ENCODE data around the gene GOPC.

DNA sequence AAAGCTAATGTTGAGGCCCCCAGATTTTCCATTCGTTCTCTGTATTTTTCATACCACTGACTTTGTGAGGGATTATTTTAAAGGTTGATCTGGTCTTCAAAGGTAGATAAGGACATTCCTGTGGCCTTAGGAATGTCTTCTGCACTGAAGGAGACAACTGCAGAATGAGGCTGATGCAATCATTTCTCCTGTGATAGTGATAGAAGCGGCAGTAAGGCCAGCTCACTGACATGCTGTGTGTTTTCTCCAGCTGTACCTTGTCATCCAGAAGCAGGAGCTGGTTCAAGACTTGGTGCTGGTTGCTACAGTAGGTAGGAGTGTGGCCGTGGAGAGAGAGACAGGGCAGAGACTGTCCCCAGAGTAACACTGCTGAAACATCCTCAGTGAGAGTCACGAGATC lies 66.0 kb downstream of the GOPC start:
- TF ChIP-seq, protein P1, sequence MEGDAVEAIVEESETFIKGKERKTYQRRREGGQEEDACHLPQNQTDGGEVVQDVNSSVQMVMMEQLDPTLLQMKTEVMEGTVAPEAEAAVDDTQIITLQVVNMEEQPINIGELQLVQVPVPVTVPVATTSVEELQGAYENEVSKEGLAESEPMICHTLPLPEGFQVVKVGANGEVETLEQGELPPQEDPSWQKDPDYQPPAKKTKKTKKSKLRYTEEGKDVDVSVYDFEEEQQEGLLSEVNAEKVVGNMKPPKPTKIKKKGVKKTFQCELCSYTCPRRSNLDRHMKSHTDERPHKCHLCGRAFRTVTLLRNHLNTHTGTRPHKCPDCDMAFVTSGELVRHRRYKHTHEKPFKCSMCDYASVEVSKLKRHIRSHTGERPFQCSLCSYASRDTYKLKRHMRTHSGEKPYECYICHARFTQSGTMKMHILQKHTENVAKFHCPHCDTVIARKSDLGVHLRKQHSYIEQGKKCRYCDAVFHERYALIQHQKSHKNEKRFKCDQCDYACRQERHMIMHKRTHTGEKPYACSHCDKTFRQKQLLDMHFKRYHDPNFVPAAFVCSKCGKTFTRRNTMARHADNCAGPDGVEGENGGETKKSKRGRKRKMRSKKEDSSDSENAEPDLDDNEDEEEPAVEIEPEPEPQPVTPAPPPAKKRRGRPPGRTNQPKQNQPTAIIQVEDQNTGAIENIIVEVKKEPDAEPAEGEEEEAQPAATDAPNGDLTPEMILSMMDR (conservative IDR thresholded peaks at IDR 0.05; ENCODE audit: low read depth, low read length): no peak
- no peak for TF ChIP-seq EZH2 (IDR thresholded peaks at IDR 0.05; ENCODE audit: borderline replicate concordance, low read depth, low read length, poor library complexity, severe bottlenecking)

All from A673 (cell line).